WTC11 (cell line): ENCODE data around the gene CEP152. TPM values are rescaled to one million over a fixed set of nuclear protein-coding genes. Genes with fewer than 3 reads are reported as not detected.

Experiments
- ATAC-seq: fragments of 200-7000 bp; cut with Tn5 transposase; 2 replicates; pipeline ENCODE4 v1.10.0; 2021; ENCODE audit warnings: mild to moderate bottlenecking, moderate library complexity
- CTCF ChIA-PET: fragments of 300-600 bp; sonication (Branson Sonifier 250); formaldehyde crosslinking; loops from one replicate; lab custom pipeline; 2021; ENCODE audit warnings: antibody characterized with exemption; lab: Charles Lee
- POLR2A ChIA-PET: fragments of 350-600 bp; sonication (Branson Sonifier 250); formaldehyde crosslinking; loops from one replicate; lab custom pipeline; 2021; ENCODE audit warnings: antibody characterized with exemption; lab: Charles Lee
- DNase-seq: peaks from one replicate; pipeline ENCODE4 v3.0.0; 2021; ENCODE audit warnings: low spot score
- H3K27ac Mint-ChIP-seq: 2 replicates; pipeline ENCODE4 v1.8.0; 2021; ENCODE audit warnings: mixed read lengths
- H3K27me3 Mint-ChIP-seq: 2 replicates; pipeline ENCODE4 v1.8.0; 2021; ENCODE audit warnings: low read depth, mild to moderate bottlenecking, moderate library complexity, mixed read lengths
- H3K36me3 Mint-ChIP-seq: 2 replicates; pipeline ENCODE4 v1.8.0; 2021; ENCODE audit warnings: mixed read lengths
- H3K4me1 Mint-ChIP-seq: 2 replicates; pipeline ENCODE4 v1.8.0; 2022; ENCODE audit warnings: mixed read lengths
- H3K4me3 Mint-ChIP-seq: 2 replicates; pipeline ENCODE4 v1.8.0; 2021; ENCODE audit warnings: mild to moderate bottlenecking, moderate library complexity, mixed read lengths
- H3K9me3 Mint-ChIP-seq: 2 replicates; pipeline ENCODE4 v1.8.0; 2021; ENCODE audit warnings: mixed read lengths
- ARID4B ChIP-seq: sonication (generic); formaldehyde crosslinking; IDR thresholded peaks from 2 replicates; pipeline ENCODE4 v1.8.0; 2023; ENCODE audit warnings: missing genetic modification reagents, mild to moderate bottlenecking, borderline replicate concordance
- CREM ChIP-seq: sonication (generic); formaldehyde crosslinking; IDR thresholded peaks from 2 replicates; pipeline ENCODE4 v1.8.1; 2022; ENCODE audit warnings: mild to moderate bottlenecking, missing genetic modification reagents, moderate library complexity
- CTCF ChIP-seq: fragments of 200-600 bp; IDR thresholded peaks from 2 replicates; pipeline ENCODE4 v1.8.0; 2022; ENCODE audit warnings: antibody characterized with exemption
- ETV6 ChIP-seq: sonication (generic); formaldehyde crosslinking; IDR thresholded peaks from 2 replicates; pipeline ENCODE4 v1.8.1; 2022; ENCODE audit warnings: mild to moderate bottlenecking, missing genetic modification reagents
- FOXK1 ChIP-seq: sonication (generic); formaldehyde crosslinking; IDR thresholded peaks from 2 replicates; pipeline ENCODE4 v1.8.0; 2022; ENCODE audit warnings: mild to moderate bottlenecking, moderate library complexity, missing genetic modification reagents
- FOXP1 ChIP-seq: sonication (generic); formaldehyde crosslinking; IDR thresholded peaks from 2 replicates; pipeline ENCODE4 v1.8.0; 2022; ENCODE audit warnings: missing genetic modification reagents, mild to moderate bottlenecking, moderate library complexity, borderline replicate concordance
- GRHL2 ChIP-seq: fragments of 250-450 bp; sonication (Bioruptor Pico); IDR thresholded peaks from 2 replicates; pipeline ENCODE4 v1.8.0; 2022; ENCODE audit warnings: mild to moderate bottlenecking, moderate library complexity; ENCODE audit not compliant: insufficient replicate concordance, severe bottlenecking
- KAT7 ChIP-seq: sonication (generic); formaldehyde crosslinking; IDR thresholded peaks from 2 replicates; pipeline ENCODE4 v1.8.1; 2023; ENCODE audit warnings: missing genetic modification reagents, mild to moderate bottlenecking, borderline replicate concordance
- MLX ChIP-seq: sonication (generic); formaldehyde crosslinking; IDR thresholded peaks from 2 replicates; pipeline ENCODE4 v1.8.1; 2023; ENCODE audit warnings: mild to moderate bottlenecking, missing genetic modification reagents, moderate library complexity
- RELA ChIP-seq: sonication (generic); formaldehyde crosslinking; IDR thresholded peaks from 2 replicates; pipeline ENCODE4 v1.8.1; 2022; ENCODE audit warnings: missing genetic modification reagents, mild to moderate bottlenecking, borderline replicate concordance
- RORB ChIP-seq: fragments of 250-450 bp; sonication (Bioruptor Pico); IDR thresholded peaks from 2 replicates; pipeline ENCODE4 v1.9.0; 2021; ENCODE audit warnings: mild to moderate bottlenecking
- SMAD3 ChIP-seq: sonication (generic); formaldehyde crosslinking; IDR thresholded peaks from 2 replicates; pipeline ENCODE4 v1.8.0; 2022; ENCODE audit warnings: missing genetic modification reagents, mild to moderate bottlenecking, borderline replicate concordance
- SOX15 ChIP-seq: fragments of 250-450 bp; sonication (Bioruptor Pico); IDR thresholded peaks from 2 replicates; pipeline ENCODE4 v1.9.0; 2021; ENCODE audit warnings: mild to moderate bottlenecking
- TCF7 ChIP-seq: sonication (generic); formaldehyde crosslinking; IDR thresholded peaks from 2 replicates; pipeline ENCODE4 v1.8.0; 2022; ENCODE audit warnings: mild to moderate bottlenecking, low read depth, missing genetic modification reagents, moderate library complexity
- TEAD4 ChIP-seq: sonication (generic); formaldehyde crosslinking; IDR thresholded peaks from 2 replicates; pipeline ENCODE4 v1.8.0; 2022; ENCODE audit warnings: mild to moderate bottlenecking, missing genetic modification reagents
- ZBTB43 ChIP-seq: sonication (generic); formaldehyde crosslinking; IDR thresholded peaks from 2 replicates; pipeline ENCODE4 v1.8.1; 2023; ENCODE audit warnings: mild to moderate bottlenecking, missing genetic modification reagents
- ZNF121 ChIP-seq: sonication (generic); formaldehyde crosslinking; IDR thresholded peaks from 2 replicates; pipeline ENCODE4 v1.8.0; 2023; ENCODE audit warnings: missing genetic modification reagents
- ZNF423 ChIP-seq: fragments of 250-450 bp; sonication (Bioruptor Pico); IDR thresholded peaks from 2 replicates; pipeline ENCODE4 v2.1.2; 2022; ENCODE audit warnings: mild to moderate bottlenecking, moderate library complexity
- ZNF512 ChIP-seq: sonication (generic); formaldehyde crosslinking; IDR thresholded peaks from 2 replicates; pipeline ENCODE4 v1.8.1; 2022; ENCODE audit warnings: missing genetic modification reagents, borderline replicate concordance
- total RNA-seq: library from RNA; stranded (reverse); gene quantifications from 3 replicates; pipeline ENCODE4 v1.2.3, GENCODE V29; 2021

Gene CEP152
- total RNA-seq, 1 experiment from 2014 or later, result 16.7 TPM

- TF ChIP-seq ARID4B (CRISPR knock-in tag) (no peak), ZNF423 (CRISPR knock-in tag) (no peak), ZNF121 (CRISPR knock-in tag) (no peak), SMAD3 (no peak), ZBTB43 (CRISPR knock-in tag) (no peak), SOX15 (CRISPR knock-in tag) (no peak), MLX (CRISPR knock-in tag) (no peak), TCF7 (CRISPR knock-in tag) (no peak), FOXP1 (no peak)
These were observed 29.3 kb downstream of the CEP152 start (continued) for GRCh38 chr15:48781481-48782081.

- CTCF ChIA-PET, result no interaction called here
- DNase-seq, result no peak
- Mint-ChIP-seq H3K36me3 (peaks cover 20% of the 10 kb centered on the region), H3K9me3 (no peaks in the 10 kb centered on the region), H3K27ac (no peak overlapping the region), H3K27me3 (no peaks in the 10 kb centered on the region), H3K4me3 (no peak overlapping the region), H3K4me1 (peaks cover 6% of the 10 kb centered on the region; the same call in 1 of the 2 replicates)
- ATAC-seq, result no peak
- POLR2A ChIA-PET, result no interaction called here
- TF ChIP-seq KAT7 (no peak), ZNF512 (CRISPR knock-in tag) (no peak), ETV6 (CRISPR knock-in tag) (no peak), CTCF (no peak), ZBTB43 (CRISPR knock-in tag) (no peak), CREM (CRISPR knock-in tag) (no peak), TEAD4 (CRISPR knock-in tag) (no peak), RORB (CRISPR knock-in tag) (no peak), FOXK1 (CRISPR knock-in tag) (no peak), GRHL2 (no peak), RELA (CRISPR knock-in tag) (no peak)
These were observed 29.9 kb downstream of the CEP152 start for GRCh38 chr15:48781017-48781416.
